Mesendoderm (in vitro differentiated cells): Measurements from ENCODE around the gene AMN.

ENCODE experiments used
- DNase-seq: peaks from one replicate; pipeline ENCODE4 v3.0.0; 2013
- H2AK5ac ChIP-seq: 2 replicates; pipeline ENCODE4 v1.6.1; 2013; ENCODE audit warnings: low read length, inconsistent platforms
- H2BK120ac ChIP-seq: 2 replicates; pipeline ENCODE4 v1.6.1; 2013; ENCODE audit warnings: low read depth, mild to moderate bottlenecking, low read length, moderate library complexity, mixed read lengths
- H2BK15ac ChIP-seq: replicated peaks from 2 replicates; pipeline ENCODE4 v1.6.1; 2013; ENCODE audit warnings: low read depth, mild to moderate bottlenecking, moderate library complexity
- H2BK5ac ChIP-seq: 2 replicates; pipeline ENCODE4 v1.6.1; 2013; ENCODE audit warnings: low read length, inconsistent platforms
- H3K18ac ChIP-seq: 2 replicates; pipeline ENCODE4 v1.6.1; 2013; ENCODE audit warnings: mild to moderate bottlenecking, low read length, mixed read lengths
- H3K23ac ChIP-seq: one replicate; pipeline ENCODE4 v1.6.1; 2013; ENCODE audit warnings: low read length
- H3K27ac ChIP-seq: 2 replicates; pipeline ENCODE4 v1.5.1; 2013; ENCODE audit warnings: low read depth, mild to moderate bottlenecking, inconsistent platforms, low read length, moderate library complexity
- H3K27me3 ChIP-seq: 2 replicates; pipeline ENCODE4 v1.6.1; 2013; ENCODE audit warnings: low read length, control low read depth, mild to moderate bottlenecking, inconsistent platforms; ENCODE audit not compliant: insufficient read depth, poor library complexity
- H3K36me3 ChIP-seq: 2 replicates; pipeline ENCODE4 v1.6.1; 2013; ENCODE audit warnings: low read length, inconsistent platforms; ENCODE audit not compliant: control insufficient read depth, insufficient read depth
- H3K4ac ChIP-seq: one replicate; pipeline ENCODE4 v1.6.1; 2013; ENCODE audit warnings: low read depth, mild to moderate bottlenecking, low read length, moderate library complexity
- H3K4me1 ChIP-seq: 2 replicates; pipeline ENCODE4 v1.6.1; 2013; ENCODE audit warnings: low read depth, low read length, inconsistent platforms; ENCODE audit not compliant: control insufficient read depth
- H3K4me2 ChIP-seq: 2 replicates; pipeline ENCODE4 v1.6.1; 2013; ENCODE audit warnings: low read length
- H3K4me3 ChIP-seq: 2 replicates; pipeline ENCODE4 v1.5.1; 2013; ENCODE audit warnings: mild to moderate bottlenecking, low read length
- H3K56ac ChIP-seq: one replicate; pipeline ENCODE4 v1.6.1; 2013; ENCODE audit warnings: low read length
- H3K79me1 ChIP-seq: 2 replicates; pipeline ENCODE4 v1.6.1; 2013; ENCODE audit warnings: low read length, inconsistent platforms
- H3K79me2 ChIP-seq: 2 replicates; pipeline ENCODE4 v1.6.1; 2013; ENCODE audit warnings: mild to moderate bottlenecking, low read length; ENCODE audit not compliant: control insufficient read depth, insufficient read depth
- H3K9ac ChIP-seq: 2 replicates; pipeline ENCODE4 v1.6.1; 2013; ENCODE audit warnings: low read length, inconsistent platforms
- H4K5ac ChIP-seq: one replicate; pipeline ENCODE4 v1.6.1; 2013; ENCODE audit warnings: low read length
- H4K8ac ChIP-seq: one replicate; pipeline ENCODE4 v1.6.1; 2013; ENCODE audit warnings: low read depth, mild to moderate bottlenecking, control low read depth, low read length, moderate library complexity
- WGBS: extraction: QIAGEN DNeasy Blood & Tissue Kit; methylation state at CpG from one replicate; pipeline ENCODE4 v1.1.7; 2013; ENCODE audit warnings: low lambda C conversion rate, missing lambda C conversion rate; ENCODE audit not compliant: insufficient coverage; ENCODE audit errors: extremely low coverage; 5-methylcytosine and 5-hydroxymethylcytosine counted together

AMN gene

DNA sequence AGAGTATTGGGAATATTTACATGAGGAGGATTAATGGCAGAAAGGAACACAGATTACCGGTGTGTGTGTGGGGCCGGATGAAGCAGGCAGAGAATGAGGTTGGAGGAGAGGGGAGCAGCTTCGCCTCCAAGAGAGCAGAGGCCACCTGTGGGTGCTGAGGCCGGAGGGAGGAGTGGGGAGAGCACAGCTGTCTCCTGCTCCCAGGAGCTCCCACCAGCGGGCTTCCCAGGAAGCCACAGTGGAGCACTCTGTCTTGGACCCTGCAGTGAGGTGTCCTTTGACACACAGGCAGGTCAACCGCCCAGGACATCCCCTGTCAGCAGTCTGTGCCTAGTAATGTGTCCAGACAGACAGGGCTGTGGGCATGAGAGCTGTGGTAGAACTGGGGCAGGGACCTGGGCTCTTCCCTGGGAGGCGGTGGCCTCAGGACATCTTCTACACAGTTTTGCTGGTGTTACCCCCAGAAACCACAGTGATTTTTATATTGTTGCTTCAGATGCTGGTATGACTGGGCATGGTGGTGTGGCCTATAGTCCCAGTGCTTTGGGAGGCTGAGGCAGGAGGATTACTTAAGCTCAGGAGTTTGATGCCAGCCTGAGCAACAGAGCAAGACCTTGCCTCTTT lies 18.5 kb upstream of the AMN start:
- Histone ChIP-seq H2BK5ac (no peak overlapping the region), H3K4me3 (no peak overlapping the region), H3K4me1 (no peaks in the 10 kb centered on the region), H2BK15ac (no peak overlapping the region), H4K5ac (no peak overlapping the region), H2BK120ac (no peak overlapping the region), H3K79me1 (no peaks in the 10 kb centered on the region), H3K27ac (no peak overlapping the region), H4K8ac (no peak overlapping the region), H3K36me3 (no peaks in the 10 kb centered on the region), H3K56ac (no peak overlapping the region), H3K4me2 (no peak overlapping the region), H3K27me3 (no peaks in the 10 kb centered on the region), H3K79me2 (no peaks in the 10 kb centered on the region), H3K9ac (no peak overlapping the region), H3K23ac (no peak overlapping the region), H2AK5ac (no peak overlapping the region), H3K18ac (no peak overlapping the region), H3K4ac (no peak overlapping the region)
- no CpG with 5 or more reads among the region's 7 CpGs for WGBS
- no peak for DNase-seq

GRCh38 chr14:102905116-102906108 lies 17.1 kb upstream of the AMN start:
- Histone ChIP-seq H3K18ac (no peak overlapping the region), H3K4me2 (no peak overlapping the region), H2BK15ac (no peak overlapping the region), H3K27me3 (no peaks in the 10 kb centered on the region), H3K79me1 (no peaks in the 10 kb centered on the region), H3K56ac (no peak overlapping the region), H3K79me2 (no peaks in the 10 kb centered on the region), H3K9ac (no peak overlapping the region), H3K4ac (no peak overlapping the region), H3K27ac (no peak overlapping the region), H3K36me3 (no peaks in the 10 kb centered on the region), H3K23ac (no peak overlapping the region), H4K5ac (no peak overlapping the region), H4K8ac (no peak overlapping the region), H3K4me1 (no peaks in the 10 kb centered on the region), H2BK120ac (no peak overlapping the region), H2BK5ac (no peak overlapping the region), H3K4me3 (no peak overlapping the region), H2AK5ac (no peak overlapping the region)
- DNase-seq = no peak
- no CpG with 5 or more reads among the region's 38 CpGs for WGBS

- H2AK5ac ChIP-seq = no peak overlapping the region
- WGBS = no CpG with 5 or more reads among the region's 30 CpGs
- H2BK120ac ChIP-seq = no peak overlapping the region
- no peak overlapping the region for H3K4ac ChIP-seq
- H2BK15ac ChIP-seq = no peak overlapping the region
- no peak overlapping the region for H4K5ac ChIP-seq
- no peak overlapping the region for H3K27ac ChIP-seq
- no peak overlapping the region for H3K9ac ChIP-seq
- no peak for DNase-seq
- no peak overlapping the region for H2BK5ac ChIP-seq
- H3K79me2 ChIP-seq = no peaks in the 10 kb centered on the region
- H4K8ac ChIP-seq = no peak overlapping the region
- H3K56ac ChIP-seq = no peak overlapping the region
- no peak overlapping the region for H3K4me2 ChIP-seq
- H3K79me1 ChIP-seq = no peaks in the 10 kb centered on the region
- H3K23ac ChIP-seq = no peak overlapping the region
- H3K4me1 ChIP-seq = no peaks in the 10 kb centered on the region
- no peak overlapping the region for H3K18ac ChIP-seq
- H3K36me3 ChIP-seq = no peaks in the 10 kb centered on the region
- no peak overlapping the region for H3K4me3 ChIP-seq
- no peaks in the 10 kb centered on the region for H3K27me3 ChIP-seq
Measured at GRCh38 chr14:102906616-102907302, 15.7 kb upstream of the AMN start.

DNA sequence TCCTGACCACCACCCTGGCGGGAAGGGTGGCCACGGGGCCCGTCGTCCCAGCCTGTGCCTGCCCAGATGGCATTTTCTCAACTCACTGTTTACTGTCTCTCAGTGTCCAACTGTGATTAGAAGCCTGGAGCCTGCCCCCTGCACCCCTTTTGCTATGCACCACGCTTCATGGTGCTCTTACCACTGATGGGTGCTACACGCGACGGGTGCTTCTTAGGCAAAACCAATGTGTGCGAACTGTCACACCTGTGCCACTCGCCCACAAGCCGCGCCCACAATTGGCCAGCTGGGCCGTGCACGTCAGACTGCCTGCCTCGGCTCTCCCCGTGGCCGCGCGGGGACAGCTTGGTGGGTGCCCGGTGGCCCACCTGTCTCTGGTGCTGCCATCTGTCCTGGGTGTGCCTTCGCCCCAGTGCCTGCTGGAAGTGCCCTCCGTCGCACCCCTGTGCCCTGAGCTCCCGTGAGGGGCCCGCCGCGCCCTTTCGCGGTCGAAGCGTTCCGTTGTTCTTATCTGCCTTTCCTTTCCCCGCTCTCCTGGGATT lies 15.1 kb upstream of the AMN start:
- Histone ChIP-seq H3K79me1 (no peaks in the 10 kb centered on the region), H4K5ac (no peak overlapping the region), H3K79me2 (no peaks in the 10 kb centered on the region), H3K27me3 (no peaks in the 10 kb centered on the region), H3K27ac (no peak overlapping the region), H4K8ac (no peak overlapping the region), H2BK5ac (no peak overlapping the region), H3K4me3 (no peak overlapping the region), H3K36me3 (no peaks in the 10 kb centered on the region), H3K4me1 (no peaks in the 10 kb centered on the region), H3K56ac (no peak overlapping the region), H3K23ac (no peak overlapping the region), H2AK5ac (no peak overlapping the region), H2BK120ac (no peak overlapping the region), H2BK15ac (no peak overlapping the region), H3K4ac (no peak overlapping the region), H3K18ac (no peak overlapping the region), H3K9ac (no peak overlapping the region), H3K4me2 (no peak overlapping the region)
- no peak for DNase-seq
- no CpG with 5 or more reads among the region's 33 CpGs for WGBS

- Histone ChIP-seq H3K36me3 (no peaks in the 10 kb centered on the region), H4K5ac (no peak overlapping the region), H3K56ac (no peak overlapping the region), H3K23ac (no peak overlapping the region), H3K4me1 (no peaks in the 10 kb centered on the region), H3K4me3 (no peak overlapping the region), H3K4ac (no peak overlapping the region), H3K9ac (no peak overlapping the region), H2BK5ac (no peak overlapping the region), H3K79me1 (no peaks in the 10 kb centered on the region), H2BK120ac (no peak overlapping the region), H3K27me3 (no peaks in the 10 kb centered on the region), H3K18ac (no peak overlapping the region), H3K4me2 (no peak overlapping the region), H2AK5ac (no peak overlapping the region), H3K79me2 (no peaks in the 10 kb centered on the region), H4K8ac (no peak overlapping the region), H2BK15ac (no peak overlapping the region), H3K27ac (no peak overlapping the region)
- no peak for DNase-seq
- no CpG with 5 or more reads among the region's 23 CpGs for WGBS
Measured at GRCh38 chr14:102907980-102908730, 14.3 kb upstream of the AMN start.
